Measurements from ENCODE around the gene TMSB4X. TPM values are rescaled to one million over a fixed set of nuclear protein-coding genes. Genes with fewer than 3 reads are reported as not detected.

The TMSB4X gene
- total RNA-seq, 1 donor from 2014 or later, result 2,664 TPM

GRCh38 chrX:12947545-12948235 is 27.2 kb upstream of the TMSB4X start:
- Mint-ChIP-seq H3K27ac (ENCODE audit: unreplicated experiment) (no peak overlapping the region), H3K36me3 (ENCODE audit: low read depth) (peaks cover 3% of the 10 kb centered on the region), H3K9me3 (peaks cover 3% of the 10 kb centered on the region), H3K4me3 (no peak overlapping the region), H3K27me3 (ENCODE audit: low read depth) (no peaks in the 10 kb centered on the region), H3K4me1 (peaks cover 50% of the 10 kb centered on the region)
- DNase-seq (ENCODE audit: low read depth, low spot score), result no peak
- no peak for TF ChIP-seq CTCF (conservative IDR thresholded peaks at IDR 0.05)

GRCh38 chrX:12948495-12948894 is 26.4 kb upstream of the TMSB4X start:
- no peaks in the 10 kb centered on the region for H3K36me3 Mint-ChIP-seq (ENCODE audit: low read depth)
- H3K9me3 Mint-ChIP-seq, result peaks cover 3% of the 10 kb centered on the region
- no peaks in the 10 kb centered on the region for H3K27me3 Mint-ChIP-seq (ENCODE audit: low read depth)
- no peak overlapping the region for H3K27ac Mint-ChIP-seq (ENCODE audit: unreplicated experiment)
- peaks cover 50% of the 10 kb centered on the region for H3K4me1 Mint-ChIP-seq
- H3K4me3 Mint-ChIP-seq, result no peak overlapping the region
- no peak for TF ChIP-seq CTCF (conservative IDR thresholded peaks at IDR 0.05)
- no peak for DNase-seq (ENCODE audit: low read depth, low spot score)

- no peak for TF ChIP-seq CTCF (conservative IDR thresholded peaks at IDR 0.05)
- no peak for DNase-seq (ENCODE audit: low read depth, low spot score)
- H3K9me3 Mint-ChIP-seq, result peaks cover 3% of the 10 kb centered on the region
- H3K4me1 Mint-ChIP-seq, result peaks cover 50% of the 10 kb centered on the region
- H3K27me3 Mint-ChIP-seq (ENCODE audit: low read depth), result no peaks in the 10 kb centered on the region
- H3K36me3 Mint-ChIP-seq (ENCODE audit: low read depth), result no peaks in the 10 kb centered on the region
- H3K27ac Mint-ChIP-seq (ENCODE audit: unreplicated experiment), result peak overlapping the region; percentile 50
- H3K4me3 Mint-ChIP-seq, result no peak overlapping the region
These were observed 25.5 kb upstream of the TMSB4X start for GRCh38 chrX:12949205-12949926.

- H3K4me1 Mint-ChIP-seq, result peaks cover 50% of the 10 kb centered on the region
- no peaks in the 10 kb centered on the region for H3K27me3 Mint-ChIP-seq (ENCODE audit: low read depth)
- peak overlapping the region; percentile 27 for H3K27ac Mint-ChIP-seq (ENCODE audit: unreplicated experiment)
- TF ChIP-seq CTCF (conservative IDR thresholded peaks at IDR 0.05), result no peak
- H3K4me3 Mint-ChIP-seq, result no peak overlapping the region
- no peak for DNase-seq (ENCODE audit: low read depth, low spot score)
- H3K36me3 Mint-ChIP-seq (ENCODE audit: low read depth), result no peaks in the 10 kb centered on the region
- peaks cover 3% of the 10 kb centered on the region for H3K9me3 Mint-ChIP-seq
These were observed 24.8 kb upstream of the TMSB4X start for GRCh38 chrX:12949927-12950656.

- H3K4me1 Mint-ChIP-seq, result peaks cover 50% of the 10 kb centered on the region
- peak; percentile 46 for TF ChIP-seq CTCF (conservative IDR thresholded peaks at IDR 0.05)
- H3K9me3 Mint-ChIP-seq, result peaks cover 3% of the 10 kb centered on the region
- H3K36me3 Mint-ChIP-seq (ENCODE audit: low read depth), result no peaks in the 10 kb centered on the region
- no peaks in the 10 kb centered on the region for H3K27me3 Mint-ChIP-seq (ENCODE audit: low read depth)
- peak overlapping the region; percentile 4 for H3K4me3 Mint-ChIP-seq
- peak overlapping the region; percentile 40 for H3K27ac Mint-ChIP-seq (ENCODE audit: unreplicated experiment)
- DNase-seq (ENCODE audit: low read depth, low spot score), result peak; percentile 40
These were observed 23.9 kb upstream of the TMSB4X start for GRCh38 chrX:12950851-12951594.

All from neural crest cell (in vitro differentiated cells).